ENCODE results near the gene CNRIP1. TPM values are rescaled to one million over a fixed set of nuclear protein-coding genes. Genes with fewer than 3 reads are reported as not detected.

Gene CNRIP1
- total RNA-seq, 1 donor from 2014 or later = 8.0 TPM

DNA sequence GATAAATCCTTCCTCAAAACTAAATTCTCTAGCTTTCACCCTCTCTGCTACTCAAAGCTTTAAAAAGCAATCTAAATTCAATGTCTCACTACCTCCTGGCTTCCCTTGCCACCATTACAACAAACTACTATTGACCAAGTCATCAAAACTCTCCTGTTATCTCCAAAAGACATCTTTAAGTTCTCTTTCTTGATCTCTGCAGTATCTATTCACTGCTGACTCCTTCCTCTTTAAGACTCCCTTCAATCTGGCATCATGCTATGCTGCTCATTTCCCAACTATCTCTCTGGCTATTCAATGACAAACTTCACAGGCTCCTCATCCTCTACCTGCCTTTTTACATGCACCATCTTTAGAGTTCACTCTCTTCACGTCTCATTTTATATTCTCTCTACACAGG lies 73.4 kb downstream of the CNRIP1 start:
- Histone ChIP-seq H3K27ac (replicated peaks) (no peak overlapping the region), H3K36me3 (no peaks in the 10 kb centered on the region), H3K4me1 (peaks cover 90% of the 10 kb centered on the region), H3K4me3 (no peak overlapping the region), H3K9me3 (replicated peaks) (no peaks in the 10 kb centered on the region), H3K27me3 (ENCODE audit: low read depth) (no peaks in the 10 kb centered on the region)
- DNase-seq = no peak
- intact Hi-C loops (cut with micrococcal nuclease) = no loop called here
- TF ChIP-seq, protein P1, sequence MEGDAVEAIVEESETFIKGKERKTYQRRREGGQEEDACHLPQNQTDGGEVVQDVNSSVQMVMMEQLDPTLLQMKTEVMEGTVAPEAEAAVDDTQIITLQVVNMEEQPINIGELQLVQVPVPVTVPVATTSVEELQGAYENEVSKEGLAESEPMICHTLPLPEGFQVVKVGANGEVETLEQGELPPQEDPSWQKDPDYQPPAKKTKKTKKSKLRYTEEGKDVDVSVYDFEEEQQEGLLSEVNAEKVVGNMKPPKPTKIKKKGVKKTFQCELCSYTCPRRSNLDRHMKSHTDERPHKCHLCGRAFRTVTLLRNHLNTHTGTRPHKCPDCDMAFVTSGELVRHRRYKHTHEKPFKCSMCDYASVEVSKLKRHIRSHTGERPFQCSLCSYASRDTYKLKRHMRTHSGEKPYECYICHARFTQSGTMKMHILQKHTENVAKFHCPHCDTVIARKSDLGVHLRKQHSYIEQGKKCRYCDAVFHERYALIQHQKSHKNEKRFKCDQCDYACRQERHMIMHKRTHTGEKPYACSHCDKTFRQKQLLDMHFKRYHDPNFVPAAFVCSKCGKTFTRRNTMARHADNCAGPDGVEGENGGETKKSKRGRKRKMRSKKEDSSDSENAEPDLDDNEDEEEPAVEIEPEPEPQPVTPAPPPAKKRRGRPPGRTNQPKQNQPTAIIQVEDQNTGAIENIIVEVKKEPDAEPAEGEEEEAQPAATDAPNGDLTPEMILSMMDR (IDR thresholded peaks at IDR 0.05; ENCODE audit: borderline replicate concordance) = no peak

DNA sequence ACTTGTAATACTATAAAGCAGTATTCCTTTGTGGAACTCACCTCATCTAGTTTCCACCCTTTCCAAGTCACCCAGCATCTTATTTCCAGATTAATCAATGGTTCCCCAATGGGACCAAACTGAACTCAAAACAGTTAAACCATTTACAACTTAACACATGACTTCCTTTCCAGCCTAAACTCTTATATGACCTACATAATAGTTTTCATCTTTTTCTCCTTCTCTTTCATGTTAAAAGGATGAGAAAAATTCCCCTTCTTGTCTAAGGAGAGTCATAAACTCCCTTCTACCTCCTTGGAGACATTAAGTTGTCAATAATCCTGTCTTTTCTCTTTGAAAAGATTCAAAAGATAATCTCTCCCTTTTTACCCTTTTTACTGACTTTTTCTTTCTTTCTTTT lies 74.1 kb downstream of the CNRIP1 start:
- intact Hi-C loops (cut with micrococcal nuclease) = no loop called here
- Histone ChIP-seq H3K4me3 (no peak overlapping the region), H3K9me3 (replicated peaks) (no peaks in the 10 kb centered on the region), H3K27me3 (ENCODE audit: low read depth) (no peaks in the 10 kb centered on the region), H3K27ac (replicated peaks) (no peak overlapping the region), H3K4me1 (peaks cover 94% of the 10 kb centered on the region), H3K36me3 (no peaks in the 10 kb centered on the region)
- TF ChIP-seq, protein P1 (IDR thresholded peaks at IDR 0.05; ENCODE audit: borderline replicate concordance) = no peak
- no peak for DNase-seq

DNA sequence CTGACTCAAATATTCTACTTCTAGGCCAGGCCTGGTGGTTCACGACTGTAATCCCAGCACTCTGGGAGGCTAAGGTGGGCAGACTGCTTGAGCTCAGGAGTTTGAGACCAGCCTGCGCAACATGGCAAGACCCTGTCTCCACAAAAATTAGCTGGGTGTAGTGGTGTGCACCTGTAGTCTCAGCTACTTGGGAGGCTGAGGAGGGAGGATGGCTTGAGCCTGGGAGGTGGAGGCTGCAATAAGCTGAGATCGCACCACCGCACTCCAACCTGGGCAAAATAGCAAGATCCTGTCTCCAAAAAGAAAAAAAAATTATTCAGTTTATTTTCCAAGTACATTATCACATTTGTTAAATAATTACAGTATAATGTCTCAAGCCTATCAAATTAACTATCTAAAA lies 74.7 kb downstream of the CNRIP1 start:
- Histone ChIP-seq H3K27me3 (ENCODE audit: low read depth) (no peaks in the 10 kb centered on the region), H3K4me3 (no peak overlapping the region), H3K27ac (replicated peaks) (no peak overlapping the region), H3K36me3 (no peaks in the 10 kb centered on the region), H3K4me1 (peaks cover 93% of the 10 kb centered on the region), H3K9me3 (replicated peaks) (no peaks in the 10 kb centered on the region)
- DNase-seq = no peak
- TF ChIP-seq, protein P1 (IDR thresholded peaks at IDR 0.05; ENCODE audit: borderline replicate concordance) = no peak
- intact Hi-C loops (cut with micrococcal nuclease) = no loop called here

DNA sequence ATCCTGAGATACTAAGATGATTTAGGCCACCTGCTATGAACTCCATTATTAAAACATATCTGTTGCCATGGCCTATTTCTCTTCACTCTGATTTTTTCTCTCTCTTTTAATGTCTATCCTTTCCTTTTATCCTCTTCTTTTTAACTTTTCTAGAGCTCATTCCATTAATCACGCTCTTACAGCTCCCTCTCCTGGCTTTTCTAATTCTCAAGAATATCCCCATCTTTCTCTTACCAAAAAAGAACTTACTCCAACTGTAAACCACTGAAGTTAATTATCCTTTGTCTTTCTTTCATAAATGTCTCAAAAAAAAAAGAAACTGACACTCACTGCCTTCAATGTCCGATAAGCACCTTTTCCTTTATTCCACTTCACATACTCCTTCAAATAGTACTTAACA lies 75.3 kb downstream of the CNRIP1 start:
- TF ChIP-seq, protein P1 (IDR thresholded peaks at IDR 0.05; ENCODE audit: borderline replicate concordance) = peak; percentile 16
- H3K4me3 ChIP-seq = no peak overlapping the region
- H3K4me1 ChIP-seq = peaks cover 93% of the 10 kb centered on the region
- H3K27ac ChIP-seq (replicated peaks) = no peak overlapping the region
- H3K36me3 ChIP-seq = no peaks in the 10 kb centered on the region
- H3K9me3 ChIP-seq (replicated peaks) = no peaks in the 10 kb centered on the region
- intact Hi-C loops (cut with micrococcal nuclease) = loop anchor here (5.0 kb wide), 1 partner anchor 47 kb away; no protein-coding TSS in a partner anchor
- DNase-seq = no peak
- no peaks in the 10 kb centered on the region for H3K27me3 ChIP-seq (ENCODE audit: low read depth)

Other genes starting within 250 kb of the CNRIP1 start
- 8.2 TPM for gene PNO1, start 162.1 kb downstream of the CNRIP1 start, total RNA-seq
- gene PPP3R1, start 67.4 kb downstream of the CNRIP1 start, total RNA-seq = 34.6 TPM
- 4.8 TPM for gene PLEK, start 45.3 kb upstream of the CNRIP1 start, total RNA-seq
- 1.0 TPM for gene FBXO48, start 147.3 kb upstream of the CNRIP1 start, total RNA-seq
- 4.8 TPM for gene APLF, start 147.6 kb upstream of the CNRIP1 start, total RNA-seq

All from left ventricle myocardium inferior (tissue), 1 donor.